B cell (primary cell): ENCODE data around the gene IGFLR1.

Source experiments
- EZH2 ChIP-seq: IDR thresholded peaks from 2 replicates; pipeline ENCODE4 v1.6.1; 2012; ENCODE audit warnings: borderline replicate concordance, low read depth, mild to moderate bottlenecking, moderate library complexity, low read length; ENCODE audit not compliant: insufficient read depth, poor library complexity, severe bottlenecking
- TF ChIP-seq, protein P1 (sequence below): fragments of 200-600 bp; IDR thresholded peaks from one replicate; pipeline ENCODE4 v1.8.0; 2022; ENCODE audit warnings: antibody characterized with exemption, mild to moderate bottlenecking

- TF ChIP-seq, protein P1, sequence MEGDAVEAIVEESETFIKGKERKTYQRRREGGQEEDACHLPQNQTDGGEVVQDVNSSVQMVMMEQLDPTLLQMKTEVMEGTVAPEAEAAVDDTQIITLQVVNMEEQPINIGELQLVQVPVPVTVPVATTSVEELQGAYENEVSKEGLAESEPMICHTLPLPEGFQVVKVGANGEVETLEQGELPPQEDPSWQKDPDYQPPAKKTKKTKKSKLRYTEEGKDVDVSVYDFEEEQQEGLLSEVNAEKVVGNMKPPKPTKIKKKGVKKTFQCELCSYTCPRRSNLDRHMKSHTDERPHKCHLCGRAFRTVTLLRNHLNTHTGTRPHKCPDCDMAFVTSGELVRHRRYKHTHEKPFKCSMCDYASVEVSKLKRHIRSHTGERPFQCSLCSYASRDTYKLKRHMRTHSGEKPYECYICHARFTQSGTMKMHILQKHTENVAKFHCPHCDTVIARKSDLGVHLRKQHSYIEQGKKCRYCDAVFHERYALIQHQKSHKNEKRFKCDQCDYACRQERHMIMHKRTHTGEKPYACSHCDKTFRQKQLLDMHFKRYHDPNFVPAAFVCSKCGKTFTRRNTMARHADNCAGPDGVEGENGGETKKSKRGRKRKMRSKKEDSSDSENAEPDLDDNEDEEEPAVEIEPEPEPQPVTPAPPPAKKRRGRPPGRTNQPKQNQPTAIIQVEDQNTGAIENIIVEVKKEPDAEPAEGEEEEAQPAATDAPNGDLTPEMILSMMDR = no peak
- no peak for TF ChIP-seq EZH2
These were observed 36.8 kb upstream of the IGFLR1 start for GRCh38 chr19:35779033-35779432.
